Cerebellar cortex (tissue), 1 donor: ENCODE measurements around the gene CHAMP1.

Experiments used
- DNase-seq: peaks from one replicate; pipeline ENCODE4 v3.0.0-alpha.2; 2015; ENCODE audit warnings: low spot score

The CHAMP1 gene

GRCh38 chr13:114314074-114314912 lies at the start of gene CHAMP1:
Gene CHAMP1, plus strand, starts transcription at chr13:114314503. Its CDS starts 9,340 bp downstream, at chr13:114323843.
- peak; percentile 93 for DNase-seq

GRCh38 chr13:114264886-114265611 lies 49.3 kb upstream of the CHAMP1 start:
- DNase-seq, result no peak

DNA sequence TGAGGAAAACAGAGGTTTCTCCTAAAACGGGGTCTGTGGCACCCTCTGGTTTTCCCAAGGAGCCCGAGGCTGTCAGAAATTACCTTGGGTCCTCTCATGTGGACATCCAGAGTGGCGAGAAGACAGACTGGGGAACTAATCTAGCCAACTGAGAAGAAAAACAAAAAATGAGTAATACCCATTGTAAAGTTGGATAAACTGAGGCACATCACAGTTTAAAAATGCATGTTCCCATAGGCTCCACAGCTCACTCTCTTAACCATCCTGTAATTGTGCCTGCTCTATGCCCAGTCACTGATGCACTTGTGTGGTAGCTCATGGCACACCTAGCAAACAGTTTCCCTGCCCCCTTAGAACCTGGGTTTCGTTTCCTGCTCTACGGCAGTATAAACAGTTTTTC lies 48.1 kb upstream of the CHAMP1 start:
- DNase-seq, result no peak

DNA sequence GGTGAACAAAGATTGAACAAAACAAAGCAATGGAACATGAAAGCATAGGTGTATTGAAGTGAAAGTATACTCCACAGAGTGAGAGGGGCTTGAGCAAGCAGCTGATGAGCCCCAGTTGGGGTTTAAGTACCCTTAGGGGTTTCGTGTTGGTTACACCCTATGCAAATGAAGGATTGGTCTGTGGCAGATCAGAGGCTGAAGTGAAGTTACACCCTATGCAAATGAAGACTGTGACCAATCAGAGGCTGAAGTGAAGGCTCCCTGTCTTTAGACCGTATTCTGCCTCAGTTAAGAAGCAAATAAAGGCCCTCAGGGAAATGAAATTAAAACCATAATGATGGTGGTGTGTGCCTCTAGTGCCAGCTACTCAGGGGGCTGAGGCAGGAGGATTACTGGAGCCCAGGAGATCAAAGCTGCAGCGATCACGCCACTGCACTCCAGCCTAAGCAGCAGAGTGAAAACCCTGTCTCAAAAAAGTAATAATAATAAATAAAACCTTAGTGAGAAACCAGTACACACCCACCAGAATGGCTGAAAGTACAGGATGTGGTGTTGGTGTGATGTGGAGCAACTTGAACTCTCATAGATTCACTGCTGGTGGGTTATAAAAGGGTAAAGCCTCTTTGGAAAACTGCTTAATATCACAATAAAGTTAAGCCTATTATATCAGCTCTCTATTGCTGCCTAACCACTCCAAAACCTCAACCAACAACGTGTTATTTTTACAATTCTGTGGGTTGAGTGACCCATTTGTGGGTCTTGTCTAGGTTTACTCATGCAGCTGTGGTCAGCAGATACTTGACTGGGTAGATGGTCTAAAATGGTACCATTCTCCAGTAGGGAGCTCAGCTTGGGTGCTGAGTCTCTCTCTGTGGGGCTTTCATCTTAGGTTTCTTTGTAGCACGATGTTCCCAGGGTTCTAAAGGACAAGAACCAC lies 45.7 kb upstream of the CHAMP1 start:
- no peak for DNase-seq

DNA sequence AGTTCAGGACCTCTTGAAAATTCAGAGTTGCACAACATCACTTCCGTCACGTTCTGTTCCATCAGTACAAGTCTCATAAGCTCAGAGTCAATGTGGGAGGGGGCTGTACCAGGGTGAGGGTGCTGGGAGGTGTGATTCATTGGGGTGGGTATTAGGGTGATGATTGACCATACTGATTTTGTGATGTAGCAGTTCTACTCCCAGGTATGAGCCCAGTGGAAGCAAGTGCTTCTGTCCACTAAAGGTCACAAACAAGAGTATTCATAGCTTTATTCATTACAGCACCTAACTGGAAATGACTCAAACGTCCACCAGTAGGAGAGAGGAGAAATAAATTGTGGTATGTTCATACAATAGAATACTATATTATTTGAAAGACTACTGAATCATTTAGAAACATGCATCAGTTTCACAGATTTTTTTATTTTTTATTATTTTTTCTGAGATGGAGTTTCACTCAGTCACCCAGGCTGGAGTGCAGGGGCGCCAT lies 45.0 kb upstream of the CHAMP1 start:
- DNase-seq, result no peak

- DNase-seq, result no peak
Observed at GRCh38 chr13:114272977-114273376, 41.3 kb upstream of the CHAMP1 start.

DNA sequence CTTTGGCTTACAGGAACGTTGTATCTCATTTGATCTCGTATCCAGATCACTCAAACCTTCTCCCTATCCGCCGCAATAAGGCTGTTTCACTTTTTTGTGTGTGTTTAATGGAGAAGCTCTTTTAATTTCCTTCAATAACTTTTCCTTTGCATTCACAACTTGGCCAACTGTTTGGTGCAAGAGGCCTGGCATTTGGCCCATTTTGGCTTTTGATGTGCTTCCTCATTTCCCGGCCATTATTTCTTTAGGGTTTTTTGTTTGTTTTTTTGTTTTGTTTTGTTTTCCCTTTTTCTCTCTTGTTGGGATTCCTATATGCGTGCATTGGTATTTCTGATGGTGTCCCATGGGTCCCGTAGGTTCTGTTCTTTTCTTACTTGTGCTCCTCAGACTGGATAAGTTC lies 39.0 kb upstream of the CHAMP1 start:
- DNase-seq, result no peak

GRCh38 chr13:114279146-114279545 lies 35.2 kb upstream of the CHAMP1 start:
- DNase-seq, result no peak

- no peak for DNase-seq
Observed at GRCh38 chr13:114279758-114280355, 34.4 kb upstream of the CHAMP1 start.

GRCh38 chr13:114281351-114282040 lies 32.8 kb upstream of the CHAMP1 start, which contains the start of gene UPF3A:
Gene UPF3A, plus strand, starts transcription at chr13:114281601. Its CDS starts 39 bp downstream, at chr13:114281640.
- DNase-seq, result peak; percentile 93

- DNase-seq, result peak; percentile 65
Observed at GRCh38 chr13:114282041-114282670, 32.1 kb upstream of the CHAMP1 start.

DNA sequence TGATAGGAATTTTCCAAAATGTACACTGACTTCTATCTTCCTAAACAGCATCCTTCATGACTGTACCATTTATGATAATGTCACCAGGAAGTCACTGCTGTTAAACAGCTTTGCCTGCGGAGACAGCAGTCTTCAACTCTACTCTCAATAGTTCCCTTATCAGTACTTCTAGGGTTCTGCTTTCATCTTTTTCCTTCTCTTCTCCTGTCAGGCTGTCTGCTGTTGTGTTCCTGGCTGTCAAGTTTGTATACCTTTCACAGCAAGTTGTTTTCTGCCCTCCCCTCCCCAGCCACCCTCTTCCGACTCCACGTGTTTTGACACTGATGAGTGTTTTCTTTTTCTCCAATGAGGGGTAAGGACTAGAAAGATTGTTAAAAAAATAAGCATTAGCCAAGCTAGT lies 30.7 kb upstream of the CHAMP1 start:
- no peak for DNase-seq

- DNase-seq, result no peak
Observed at GRCh38 chr13:114284680-114285079, 29.6 kb upstream of the CHAMP1 start.

GRCh38 chr13:114285166-114285808 lies 29.0 kb upstream of the CHAMP1 start:
- no peak for DNase-seq

DNA sequence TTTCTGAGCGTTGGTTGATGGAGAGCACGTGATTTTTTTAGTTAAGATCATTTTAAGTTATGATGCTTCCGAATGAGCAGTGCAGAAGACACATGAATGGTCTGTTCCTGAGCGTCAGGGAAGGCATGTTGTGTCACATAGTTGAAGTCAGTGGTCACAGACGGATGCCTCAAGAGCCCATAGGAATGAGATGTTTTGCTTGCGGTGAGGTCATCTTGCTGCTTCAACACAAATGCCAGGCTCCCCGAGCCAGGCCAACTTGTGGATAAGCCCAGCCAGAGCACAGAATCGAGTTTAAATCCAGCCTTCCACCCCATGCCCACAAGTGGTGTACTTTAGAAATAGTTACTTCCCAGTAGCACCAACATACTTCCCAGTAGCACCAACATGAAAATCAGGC lies 27.5 kb upstream of the CHAMP1 start:
- DNase-seq, result no peak

GRCh38 chr13:114288157-114288591 lies 26.1 kb upstream of the CHAMP1 start:
- DNase-seq, result peak; percentile 44

DNA sequence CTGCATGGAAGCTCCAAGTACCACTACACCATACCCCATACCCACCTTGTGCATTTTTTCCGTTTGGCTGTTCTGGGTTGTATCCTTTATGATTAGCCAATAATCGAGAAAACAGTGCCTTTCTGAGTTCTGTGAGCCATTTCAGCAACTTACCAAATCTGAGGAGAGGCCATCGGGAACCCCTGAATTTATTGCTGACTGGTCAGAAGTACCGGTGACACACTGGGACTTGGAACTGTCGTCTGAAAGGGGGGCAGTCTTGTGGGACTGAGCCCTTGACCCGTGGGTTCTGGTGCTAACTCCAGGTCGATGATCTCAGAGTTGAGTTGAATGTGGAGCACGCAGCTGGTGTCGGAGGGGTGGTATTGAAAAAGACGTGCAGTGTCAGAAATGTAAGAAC lies 17.9 kb upstream of the CHAMP1 start:
- no peak for DNase-seq

DNA sequence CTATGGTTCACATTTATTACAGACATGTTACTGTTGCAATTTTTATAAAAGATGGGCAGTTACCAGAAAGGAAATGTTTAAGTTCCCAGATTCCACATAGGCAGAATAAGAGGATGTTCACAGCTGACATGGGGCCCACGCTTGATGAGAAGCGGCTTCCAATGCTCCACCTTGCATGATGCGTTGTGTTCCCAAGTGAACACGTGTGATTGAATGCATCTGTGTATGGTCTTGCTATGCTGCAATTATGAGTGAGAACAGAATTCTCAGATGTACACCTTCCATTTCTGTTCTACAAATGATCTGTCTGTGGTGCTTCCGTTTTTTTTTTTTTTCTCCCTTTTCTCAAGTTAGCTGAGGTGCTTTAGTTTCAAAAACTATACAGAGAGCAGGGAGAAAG lies 17.4 kb upstream of the CHAMP1 start:
- DNase-seq, result no peak

DNA sequence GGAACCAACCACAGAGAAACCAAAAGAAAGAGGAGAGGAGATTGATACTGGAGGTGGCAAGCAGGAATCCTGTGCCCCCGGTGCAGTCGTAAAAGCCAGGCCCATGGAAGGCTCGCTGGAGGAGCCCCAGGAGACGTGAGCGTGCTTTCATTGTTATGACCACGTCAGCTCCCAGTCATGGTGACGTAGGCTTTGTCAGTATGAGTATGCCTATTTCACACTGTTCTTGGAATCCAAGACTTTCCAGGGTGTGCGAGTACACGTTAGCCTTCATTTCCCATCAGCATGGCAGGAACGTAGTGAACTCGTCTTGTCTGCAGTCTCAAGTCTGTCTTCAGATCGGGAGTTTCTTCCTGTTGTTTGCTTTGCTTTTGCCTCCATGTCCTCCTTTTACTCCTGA lies 15.4 kb upstream of the CHAMP1 start:
- DNase-seq, result no peak
